GM23248 (cell line): ENCODE data around the gene LRRC2.

Experiments used
- EZH2 ChIP-seq: fragments of 200-600 bp; sonication (generic); IDR thresholded peaks from 2 replicates; pipeline ENCODE4 v1.6.1; 2018; ENCODE audit warnings: antibody characterized with exemption, mild to moderate bottlenecking; ENCODE audit not compliant: insufficient read depth, poor library complexity, severe bottlenecking
- EZH2phosphoT487 ChIP-seq: fragments of 200-600 bp; sonication (generic); IDR thresholded peaks from 2 replicates; pipeline ENCODE4 v1.6.1; 2018; ENCODE audit warnings: antibody characterized with exemption, moderate library complexity, mild to moderate bottlenecking, low read depth; ENCODE audit not compliant: insufficient read depth

DNA sequence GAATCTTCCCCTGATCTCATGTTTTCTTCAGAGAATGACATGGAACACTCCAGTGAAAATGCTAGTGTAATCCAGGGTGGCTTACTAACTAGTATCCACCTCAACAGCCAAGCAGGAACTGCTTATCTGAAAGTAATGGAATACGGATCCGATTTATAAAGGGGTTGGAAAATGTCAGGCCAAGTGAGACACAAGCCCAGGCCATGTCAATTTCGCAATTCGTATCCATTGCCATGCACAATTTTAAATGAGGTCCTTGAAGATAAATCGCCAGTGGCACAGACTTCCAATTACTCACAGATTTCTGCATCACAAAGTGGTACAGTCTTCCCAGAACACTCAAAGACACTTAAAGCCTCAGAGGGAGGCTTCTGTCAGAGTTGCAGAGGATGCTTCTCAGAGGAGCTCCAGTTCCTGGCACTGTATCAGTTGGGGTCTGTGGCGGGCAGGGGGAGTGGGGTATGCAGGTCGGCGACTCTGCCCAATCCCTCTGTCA lies 29.8 kb upstream of the LRRC2 start:
- TF ChIP-seq EZH2phosphoT487 (no peak), EZH2 (no peak)
